A673 (cell line): ENCODE measurements around the gene ARMS2. TPM values are rescaled to one million over a fixed set of nuclear protein-coding genes. Genes with fewer than 3 reads are reported as not detected.

Experiments
- BruUV-seq: library from RNA; stranded (reverse); fragments of 400-500 nt; replicated peaks from 2 replicates; lab custom pipeline; 2021; lab: Mats Ljungman, UMichigan
- CTCF ChIA-PET: fragments of 300-600 bp; sonication (Branson Sonifier 250); formaldehyde crosslinking; loops from one replicate; lab custom pipeline; 2022; ENCODE audit warnings: antibody characterized with exemption; lab: Charles Lee
- POLR2A ChIA-PET: fragments of 300-600 bp; sonication (Branson Sonifier 250); formaldehyde crosslinking; loops from one replicate; lab custom pipeline; 2022; ENCODE audit warnings: antibody characterized with exemption; ENCODE audit not compliant: low non-redundant PET; lab: Charles Lee
- DNase-seq: peaks from one replicate; pipeline ENCODE4 v3.0.0-alpha.2; 2015; ENCODE audit warnings: low spot score
- H3K27ac ChIP-seq: fragments of 200-600 bp; sonication (generic); 2 replicates; pipeline ENCODE4 v1.5.1; 2016; ENCODE audit warnings: mixed run types, low read depth, mild to moderate bottlenecking, mixed read lengths, antibody characterized with exemption, low read length; ENCODE audit not compliant: poor library complexity, severe bottlenecking
- H3K27me3 ChIP-seq: fragments of 200-600 bp; sonication (generic); replicated peaks from 2 replicates; pipeline ENCODE4 v1.6.1; 2017; ENCODE audit warnings: mixed run types, low read depth, mild to moderate bottlenecking, mixed read lengths, antibody characterized with exemption, low read length; ENCODE audit not compliant: insufficient read depth, poor library complexity
- H3K36me3 ChIP-seq: fragments of 200-600 bp; sonication (generic); 2 replicates; pipeline ENCODE4 v1.6.1; 2016; ENCODE audit warnings: mixed run types, mild to moderate bottlenecking, mixed read lengths, antibody characterized with exemption, low read length; ENCODE audit not compliant: insufficient read depth, poor library complexity, severe bottlenecking
- H3K4me1 ChIP-seq: fragments of 200-600 bp; sonication (generic); 2 replicates; pipeline ENCODE4 v1.6.1; 2017; ENCODE audit warnings: mixed run types, mild to moderate bottlenecking, mixed read lengths, antibody characterized with exemption, low read length; ENCODE audit not compliant: insufficient read depth, poor library complexity, severe bottlenecking
- H3K4me3 ChIP-seq: fragments of 200-600 bp; sonication (generic); 2 replicates; pipeline ENCODE4 v1.5.1; 2016; ENCODE audit warnings: low read depth, mixed run types, mild to moderate bottlenecking, mixed read lengths, low read length; ENCODE audit not compliant: poor library complexity, severe bottlenecking
- H3K9me3 ChIP-seq: fragments of 200-600 bp; sonication (generic); 2 replicates; pipeline ENCODE4 v1.6.1; 2016; ENCODE audit warnings: mixed run types, low read depth, mild to moderate bottlenecking, mixed read lengths, antibody characterized with exemption, low read length; ENCODE audit not compliant: poor library complexity, severe bottlenecking
- EZH2 ChIP-seq: fragments of 200-600 bp; sonication (generic); IDR thresholded peaks from 2 replicates; pipeline ENCODE4 v1.6.1; 2017; ENCODE audit warnings: borderline replicate concordance, low read depth, mild to moderate bottlenecking, mixed read lengths, antibody characterized with exemption, low read length; ENCODE audit not compliant: poor library complexity, severe bottlenecking
- intact Hi-C: fragments of 100-400 bp; cut with micrococcal nuclease; formaldehyde crosslinking; loops from one replicate; pipeline ENCODE4 v1.10.0; 2022; ENCODE audit not compliant: unreplicated experiment
- total RNA-seq: library from RNA; stranded (reverse); gene quantifications from 2 replicates; pipeline ENCODE4 v1.2.3, GENCODE V29; 2021
- TF ChIP-seq, protein P1 (sequence below): fragments of 300-800, 200-600 bp; sonication (generic); conservative IDR thresholded peaks from 2 replicates; pipeline ENCODE4 v1.5.1; 2017; ENCODE audit warnings: low read depth, mild to moderate bottlenecking, antibody characterized with exemption, low read length, moderate library complexity, mixed read lengths

The ARMS2 gene
- total RNA-seq, 1 experiment from 2014 or later = not detected

DNA sequence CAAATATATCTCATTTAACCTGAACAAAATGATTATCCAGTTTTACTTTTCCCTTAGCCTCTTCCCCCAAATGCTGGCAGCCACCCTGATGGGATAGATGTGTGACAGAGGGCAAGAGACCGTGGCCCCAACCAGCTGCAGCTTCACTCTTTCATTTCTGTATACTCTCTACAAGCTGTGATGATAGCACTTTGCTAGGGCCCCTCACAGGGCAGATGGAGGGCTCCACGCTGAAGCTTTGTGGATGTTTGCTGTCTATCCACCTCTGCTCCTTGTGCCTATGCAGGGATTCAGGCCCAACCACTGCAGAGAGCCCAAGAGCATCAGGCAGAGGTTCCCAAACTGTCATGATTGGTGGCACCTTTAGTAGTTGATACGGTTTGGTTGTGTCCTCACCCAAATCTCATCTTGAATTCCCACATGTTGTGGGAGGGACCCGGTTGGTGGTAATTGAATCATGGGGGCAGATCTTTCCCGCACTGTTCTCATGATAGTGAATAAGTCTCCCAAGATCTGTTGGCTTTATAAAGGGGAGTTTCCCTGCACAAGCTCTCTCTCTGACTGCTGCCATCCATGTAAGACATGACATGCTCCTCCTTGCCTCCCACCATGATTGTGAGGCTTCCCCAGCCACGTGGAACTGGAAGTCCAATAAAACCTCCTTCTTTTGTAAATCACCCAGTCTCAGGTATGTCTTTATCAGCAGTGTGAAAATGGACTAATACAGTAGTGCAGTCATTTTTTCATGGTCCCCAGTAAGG, 27.0 kb downstream of the ARMS2 start:
- Histone ChIP-seq H3K4me1 (no peaks in the 10 kb centered on the region), H3K36me3 (no peaks in the 10 kb centered on the region), H3K27me3 (no peaks in the 10 kb centered on the region), H3K9me3 (no peaks in the 10 kb centered on the region), H3K27ac (no peak overlapping the region), H3K4me3 (no peak overlapping the region)
- intact Hi-C loops = no loop called here
- POLR2A ChIA-PET = no interaction called here
- TF ChIP-seq, protein P1, sequence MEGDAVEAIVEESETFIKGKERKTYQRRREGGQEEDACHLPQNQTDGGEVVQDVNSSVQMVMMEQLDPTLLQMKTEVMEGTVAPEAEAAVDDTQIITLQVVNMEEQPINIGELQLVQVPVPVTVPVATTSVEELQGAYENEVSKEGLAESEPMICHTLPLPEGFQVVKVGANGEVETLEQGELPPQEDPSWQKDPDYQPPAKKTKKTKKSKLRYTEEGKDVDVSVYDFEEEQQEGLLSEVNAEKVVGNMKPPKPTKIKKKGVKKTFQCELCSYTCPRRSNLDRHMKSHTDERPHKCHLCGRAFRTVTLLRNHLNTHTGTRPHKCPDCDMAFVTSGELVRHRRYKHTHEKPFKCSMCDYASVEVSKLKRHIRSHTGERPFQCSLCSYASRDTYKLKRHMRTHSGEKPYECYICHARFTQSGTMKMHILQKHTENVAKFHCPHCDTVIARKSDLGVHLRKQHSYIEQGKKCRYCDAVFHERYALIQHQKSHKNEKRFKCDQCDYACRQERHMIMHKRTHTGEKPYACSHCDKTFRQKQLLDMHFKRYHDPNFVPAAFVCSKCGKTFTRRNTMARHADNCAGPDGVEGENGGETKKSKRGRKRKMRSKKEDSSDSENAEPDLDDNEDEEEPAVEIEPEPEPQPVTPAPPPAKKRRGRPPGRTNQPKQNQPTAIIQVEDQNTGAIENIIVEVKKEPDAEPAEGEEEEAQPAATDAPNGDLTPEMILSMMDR = no peak
- no peak for TF ChIP-seq EZH2
- DNase-seq = no peak
- CTCF ChIA-PET = no interaction called here
- no TSS peak for BruUV-seq

- POLR2A ChIA-PET = no interaction called here
Observed at GRCh38 chr10:122484276-122485060, 30.0 kb downstream of the ARMS2 start.

DNA sequence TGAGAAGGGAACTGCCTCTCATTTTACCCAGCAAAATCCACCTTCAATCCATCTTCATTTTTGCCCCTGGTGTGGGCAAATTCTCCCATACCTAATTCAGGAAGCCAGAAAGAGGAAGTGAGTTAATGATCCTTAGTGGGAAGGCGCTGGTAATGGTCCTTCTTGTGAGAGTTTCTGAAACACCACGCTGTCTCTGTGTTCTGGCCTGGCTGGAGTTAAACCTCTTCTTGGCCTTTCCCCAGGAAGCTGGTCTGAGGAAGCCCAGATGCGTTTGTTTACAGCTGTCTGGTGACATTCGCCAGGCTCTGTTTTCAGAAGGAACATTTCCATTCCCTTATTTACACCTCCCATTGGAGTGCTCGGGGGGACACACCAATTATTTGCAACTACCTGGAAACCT, 31.2 kb downstream of the ARMS2 start:
- CTCF ChIA-PET = no interaction called here
- Histone ChIP-seq H3K27ac (no peak overlapping the region), H3K36me3 (no peaks in the 10 kb centered on the region), H3K4me1 (peaks cover 12% of the 10 kb centered on the region), H3K9me3 (no peaks in the 10 kb centered on the region), H3K4me3 (no peak overlapping the region), H3K27me3 (no peaks in the 10 kb centered on the region)
- no TSS peak for BruUV-seq
- POLR2A ChIA-PET = no interaction called here
- intact Hi-C loops = no loop called here
- TF ChIP-seq, protein P1 = no peak
- no peak for TF ChIP-seq EZH2
- DNase-seq = no peak

More at GRCh38 chr10:122484276-122485060, 30.0 kb downstream of the ARMS2 start:
- no peaks in the 10 kb centered on the region for H3K27me3 ChIP-seq
- no peak for DNase-seq
- no peaks in the 10 kb centered on the region for H3K9me3 ChIP-seq
- TF ChIP-seq, protein P1 = no peak
- no peak for TF ChIP-seq EZH2
- H3K27ac ChIP-seq = no peak overlapping the region
- intact Hi-C loops = no loop called here
- BruUV-seq = no TSS peak
- H3K4me1 ChIP-seq = peaks cover 12% of the 10 kb centered on the region
- H3K4me3 ChIP-seq = no peak overlapping the region
- no peaks in the 10 kb centered on the region for H3K36me3 ChIP-seq
- CTCF ChIA-PET = no interaction called here
